H9 (cell line): ENCODE results near the gene MVP. TPM values are rescaled to one million over a fixed set of nuclear protein-coding genes. Genes with fewer than 3 reads are reported as not detected.

Experiments used
- DNase-seq: peaks from one replicate; pipeline ENCODE4 v3.0.0-alpha.2; 2017
- H2AFZ ChIP-seq: one replicate; pipeline ENCODE4 v1.6.1; 2013; ENCODE audit warnings: mild to moderate bottlenecking, low read length, control low read depth, moderate library complexity
- H2AK5ac ChIP-seq: 2 replicates; pipeline ENCODE4 v1.6.1; 2013; ENCODE audit warnings: low read length, control low read depth, mixed read lengths; ENCODE audit not compliant: insufficient read length
- H2BK120ac ChIP-seq: one replicate; pipeline ENCODE4 v1.6.1; 2013; ENCODE audit warnings: low read depth, mild to moderate bottlenecking, low read length, control low read depth, inconsistent platforms; ENCODE audit not compliant: poor library complexity, severe bottlenecking
- H2BK12ac ChIP-seq: 2 replicates; pipeline ENCODE4 v1.6.1; 2013; ENCODE audit warnings: low read length, control low read depth, mixed read lengths, low read depth; ENCODE audit not compliant: insufficient read length
- H2BK15ac ChIP-seq: 2 replicates; pipeline ENCODE4 v1.6.1; 2013; ENCODE audit warnings: low read depth, low read length, control low read depth
- H2BK20ac ChIP-seq: one replicate; pipeline ENCODE4 v1.6.1; 2013; ENCODE audit warnings: low read depth, mild to moderate bottlenecking, low read length, control low read depth, inconsistent platforms; ENCODE audit not compliant: poor library complexity, severe bottlenecking
- H2BK5ac ChIP-seq: 2 replicates; pipeline ENCODE4 v1.6.1; 2013; ENCODE audit warnings: low read length, control low read depth, mixed read lengths; ENCODE audit not compliant: insufficient read length
- H3K14ac ChIP-seq: 2 replicates; pipeline ENCODE4 v1.6.1; 2013; ENCODE audit warnings: low read length, control low read depth; ENCODE audit not compliant: insufficient read depth
- H3K18ac ChIP-seq: 2 replicates; pipeline ENCODE4 v1.6.1; 2013; ENCODE audit warnings: low read depth, mild to moderate bottlenecking, mixed read lengths, low read length, control low read depth; ENCODE audit not compliant: insufficient read length
- H3K23ac ChIP-seq: 2 replicates; pipeline ENCODE4 v1.6.1; 2013; ENCODE audit warnings: low read length, control low read depth, mixed read lengths, low read depth; ENCODE audit not compliant: insufficient read length
- H3K23me2 ChIP-seq: 2 replicates; pipeline ENCODE4 v1.6.1; 2013; ENCODE audit warnings: low read depth, mild to moderate bottlenecking, mixed read lengths, low read length, control low read depth; ENCODE audit not compliant: insufficient read length, poor library complexity, severe bottlenecking
- H3K27ac ChIP-seq: 2 replicates; pipeline ENCODE4 v1.5.1; 2013; ENCODE audit warnings: low read length, control low read depth, mixed read lengths, low read depth; ENCODE audit not compliant: insufficient read length
- H3K27me3 ChIP-seq: 2 replicates; pipeline ENCODE4 v1.6.1; 2013; ENCODE audit warnings: low read length, control low read depth, inconsistent platforms; ENCODE audit not compliant: insufficient read depth
- H3K4ac ChIP-seq: 2 replicates; pipeline ENCODE4 v1.6.1; 2013; ENCODE audit warnings: low read depth, mild to moderate bottlenecking, control low read depth, inconsistent platforms, low read length, moderate library complexity
- H3K4me1 ChIP-seq: 2 replicates; pipeline ENCODE4 v1.6.1; 2013; ENCODE audit warnings: low read length, control low read depth, inconsistent platforms; ENCODE audit not compliant: insufficient read depth
- H3K4me2 ChIP-seq: 2 replicates; pipeline ENCODE4 v1.6.1; 2013; ENCODE audit warnings: low read length, control low read depth, mixed read lengths; ENCODE audit not compliant: insufficient read length, insufficient read depth
- H3K56ac ChIP-seq: 2 replicates; pipeline ENCODE4 v1.6.1; 2013; ENCODE audit warnings: low read depth, mild to moderate bottlenecking, mixed read lengths, low read length, control low read depth; ENCODE audit not compliant: insufficient read length
- H3K79me1 ChIP-seq: 2 replicates; pipeline ENCODE4 v1.6.1; 2013; ENCODE audit warnings: low read depth, mild to moderate bottlenecking, moderate library complexity, low read length, control low read depth, inconsistent platforms; ENCODE audit not compliant: insufficient read depth, poor library complexity, severe bottlenecking
- H3K79me2 ChIP-seq: 2 replicates; pipeline ENCODE4 v1.6.1; 2013; ENCODE audit warnings: low read length, control low read depth, inconsistent platforms; ENCODE audit not compliant: insufficient read depth
- H3K9ac ChIP-seq: 2 replicates; pipeline ENCODE4 v1.6.1; 2013; ENCODE audit warnings: low read length, control low read depth, mixed read lengths; ENCODE audit not compliant: insufficient read length; ENCODE audit errors: extremely low read depth
- H3K9me3 ChIP-seq: one replicate; pipeline ENCODE4 v1.6.1; 2013; ENCODE audit warnings: low read depth, low read length, inconsistent platforms; ENCODE audit not compliant: control insufficient read depth
- H3T11ph ChIP-seq: one replicate; pipeline ENCODE4 v1.6.1; 2013; ENCODE audit warnings: mild to moderate bottlenecking, low read length, control low read depth, inconsistent platforms
- H4K20me1 ChIP-seq: one replicate; pipeline ENCODE4 v1.6.1; 2013; ENCODE audit not compliant: control insufficient read depth, insufficient read length, insufficient read depth
- H4K5ac ChIP-seq: 2 replicates; pipeline ENCODE4 v1.6.1; 2013; ENCODE audit warnings: low read depth, mild to moderate bottlenecking, mixed read lengths, low read length, control low read depth; ENCODE audit not compliant: insufficient read length
- H4K8ac ChIP-seq: replicated peaks from 2 replicates; pipeline ENCODE4 v1.6.1; 2013; ENCODE audit warnings: low read length, control low read depth, mixed read lengths, low read depth; ENCODE audit not compliant: insufficient read length
- H4K91ac ChIP-seq: 2 replicates; pipeline ENCODE4 v1.6.1; 2013; ENCODE audit warnings: low read depth, mild to moderate bottlenecking, moderate library complexity, mixed read lengths, low read length, control low read depth; ENCODE audit not compliant: insufficient read length
- H3K27ac Mint-ChIP-seq, 3 experiments: 2 replicates in 2 of 3; 3 replicates in 1 of 3; pipeline ENCODE4 v1.8.0; 2020 to 2021; ENCODE audit warnings: mixed read lengths in 3 of 3, mild to moderate bottlenecking in 1 of 3, moderate library complexity in 1 of 3
- H3K27me3 Mint-ChIP-seq: 2 replicates; pipeline ENCODE4 v1.8.0; 2021; ENCODE audit warnings: low read depth, mild to moderate bottlenecking, moderate library complexity, mixed read lengths
- H3K36me3 Mint-ChIP-seq, 3 experiments: 2 replicates in 2 of 3; 3 replicates in 1 of 3; pipeline ENCODE4 v1.8.0; 2020 to 2021; ENCODE audit warnings: low read depth in 3 of 3, mixed read lengths in 3 of 3; ENCODE audit not compliant: insufficient read depth in 1 of 3
- H3K4me1 Mint-ChIP-seq, 2 experiments: 2 replicates each; pipeline ENCODE4 v1.8.0; 2020; ENCODE audit warnings: mixed read lengths in 2 of 2
- H3K4me3 Mint-ChIP-seq, 2 experiments: 2 replicates in 1 of 2; 3 replicates in 1 of 2; pipeline ENCODE4 v1.8.0; 2020 to 2021; ENCODE audit warnings: mild to moderate bottlenecking in 2 of 2, mixed read lengths in 2 of 2, moderate library complexity in 1 of 2
- H3K9me3 Mint-ChIP-seq, 2 experiments: 2 replicates in 1 of 2; 3 replicates in 1 of 2; pipeline ENCODE4 v1.8.0; 2020; ENCODE audit warnings: mild to moderate bottlenecking in 2 of 2, mixed read lengths in 2 of 2, moderate library complexity in 1 of 2
- CTCF ChIP-seq: fragments of 200-600 bp; sonication (generic); conservative IDR thresholded peaks from 3 replicates; pipeline ENCODE4 v1.8.0; 2021; ENCODE audit warnings: antibody characterized with exemption, mild to moderate bottlenecking
- WGBS: extraction: QIAGEN DNeasy Blood & Tissue Kit; methylation state at CpG from one replicate; pipeline ENCODE4 v1.1.7; 2013; ENCODE audit warnings: missing lambda C conversion rate, low lambda C conversion rate, mixed read lengths; ENCODE audit not compliant: insufficient read length; ENCODE audit errors: extremely low coverage; 5-methylcytosine and 5-hydroxymethylcytosine counted together
- total RNA-seq: library from RNA; stranded (reverse); gene quantifications from 2 replicates; pipeline ENCODE4 v1.2.1, GENCODE V29; 2021

MVP gene
- total RNA-seq, 1 experiment from 2014 or later: 3.1 TPM

- Histone ChIP-seq H3K56ac (no peak overlapping the region), H3K4me2 (no peak overlapping the region), H4K8ac (no peak overlapping the region), H2AFZ (no peak overlapping the region), H3K23me2 (peaks cover 10% of the 10 kb centered on the region), H3K18ac (no peak overlapping the region), H3K23ac (no peak overlapping the region), H3T11ph (no peak overlapping the region), H3K27ac (no peak overlapping the region), H4K91ac (no peak overlapping the region), H2BK120ac (no peak overlapping the region), H3K79me1 (no peaks in the 10 kb centered on the region), H4K5ac (no peak overlapping the region), H4K20me1 (no peaks in the 10 kb centered on the region), H3K9me3 (no peaks in the 10 kb centered on the region), H2BK15ac (no peak overlapping the region), H2AK5ac (no peak overlapping the region), H3K4ac (no peak overlapping the region), H3K4me1 (no peaks in the 10 kb centered on the region), H3K9ac (no peak overlapping the region), H2BK12ac (no peak overlapping the region), H2BK20ac (no peak overlapping the region), H3K27me3 (no peaks in the 10 kb centered on the region), H2BK5ac (no peak overlapping the region), H3K14ac (no peak overlapping the region), H3K79me2 (no peaks in the 10 kb centered on the region)
- no peak overlapping the region for H3K4me3 Mint-ChIP-seq
- TF ChIP-seq CTCF: no peak
- no peak overlapping the region for H3K27ac Mint-ChIP-seq
- H3K4me1 Mint-ChIP-seq: peaks cover 13 to 14% of the 10 kb centered on the region in 2 experiments
- WGBS: no CpG with 5 or more reads among the region's 6 CpGs
- H3K27me3 Mint-ChIP-seq: peaks cover 5% of the 10 kb centered on the region
- no peak for DNase-seq
- peaks cover 2 to 19% (median 17%) of the 10 kb centered on the region in 3 experiments; a peak in 6 of 7 replicates for H3K36me3 Mint-ChIP-seq
- no peaks in the 10 kb centered on the region; a peak in 1 of 5 replicates for H3K9me3 Mint-ChIP-seq
Measured at GRCh38 chr16:29875206-29875605, 54.9 kb downstream of the MVP start.
